GM12875 (cell line): ENCODE data around the gene PPM1K.

Source experiments
- H3K4me3 ChIP-seq: one replicate; pipeline ENCODE4 v1.5.1; 2011; ENCODE audit warnings: low read depth, low read length, control low read depth
- TF ChIP-seq, protein P1 (sequence below): IDR thresholded peaks from 2 replicates; pipeline ENCODE4 v1.5.1; 2011; ENCODE audit warnings: low read depth, mild to moderate bottlenecking, control low read depth, inconsistent platforms, low read length, moderate library complexity, borderline replicate concordance; ENCODE audit not compliant: insufficient read depth

Gene PPM1K

DNA sequence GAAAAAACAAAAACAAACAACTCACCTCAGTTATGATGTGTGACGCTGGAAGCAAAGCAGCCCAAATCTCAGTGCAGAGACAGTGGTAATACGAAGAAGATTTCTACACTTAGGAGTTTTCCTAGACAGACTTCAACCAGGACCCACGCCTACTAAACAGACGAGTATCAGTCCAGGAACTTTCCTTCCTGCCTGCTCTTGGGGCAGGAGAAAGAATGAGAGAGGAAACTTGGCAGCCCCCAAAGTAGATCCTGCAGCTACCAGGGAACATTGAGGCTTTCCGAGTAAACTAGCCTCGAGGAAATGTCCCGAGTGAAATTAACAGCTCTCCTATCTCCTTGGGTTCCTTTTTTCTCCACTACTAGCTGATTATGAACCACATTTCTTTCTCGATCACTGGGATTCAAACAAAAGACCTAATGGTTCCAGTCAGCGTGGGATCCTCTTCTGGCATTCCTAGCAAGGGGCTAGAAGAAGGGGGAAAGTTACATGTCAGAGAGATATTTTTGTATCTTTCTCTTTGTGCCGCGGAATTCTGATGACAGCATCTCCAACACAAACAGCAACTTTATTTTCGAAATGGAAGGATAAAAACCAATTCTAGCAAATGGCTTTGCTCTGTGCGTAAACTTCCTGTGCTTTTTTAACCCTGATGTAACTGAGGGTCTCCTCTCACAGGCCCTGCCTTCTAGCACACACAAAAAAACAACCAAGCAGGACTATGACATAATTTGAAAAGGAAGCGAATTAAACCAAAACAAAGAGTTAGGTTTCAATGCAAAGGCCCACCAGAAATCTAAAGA lies 53.2 kb downstream of the PPM1K start:
- no peak overlapping the region for H3K4me3 ChIP-seq
- TF ChIP-seq, protein P1, sequence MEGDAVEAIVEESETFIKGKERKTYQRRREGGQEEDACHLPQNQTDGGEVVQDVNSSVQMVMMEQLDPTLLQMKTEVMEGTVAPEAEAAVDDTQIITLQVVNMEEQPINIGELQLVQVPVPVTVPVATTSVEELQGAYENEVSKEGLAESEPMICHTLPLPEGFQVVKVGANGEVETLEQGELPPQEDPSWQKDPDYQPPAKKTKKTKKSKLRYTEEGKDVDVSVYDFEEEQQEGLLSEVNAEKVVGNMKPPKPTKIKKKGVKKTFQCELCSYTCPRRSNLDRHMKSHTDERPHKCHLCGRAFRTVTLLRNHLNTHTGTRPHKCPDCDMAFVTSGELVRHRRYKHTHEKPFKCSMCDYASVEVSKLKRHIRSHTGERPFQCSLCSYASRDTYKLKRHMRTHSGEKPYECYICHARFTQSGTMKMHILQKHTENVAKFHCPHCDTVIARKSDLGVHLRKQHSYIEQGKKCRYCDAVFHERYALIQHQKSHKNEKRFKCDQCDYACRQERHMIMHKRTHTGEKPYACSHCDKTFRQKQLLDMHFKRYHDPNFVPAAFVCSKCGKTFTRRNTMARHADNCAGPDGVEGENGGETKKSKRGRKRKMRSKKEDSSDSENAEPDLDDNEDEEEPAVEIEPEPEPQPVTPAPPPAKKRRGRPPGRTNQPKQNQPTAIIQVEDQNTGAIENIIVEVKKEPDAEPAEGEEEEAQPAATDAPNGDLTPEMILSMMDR, result no peak

DNA sequence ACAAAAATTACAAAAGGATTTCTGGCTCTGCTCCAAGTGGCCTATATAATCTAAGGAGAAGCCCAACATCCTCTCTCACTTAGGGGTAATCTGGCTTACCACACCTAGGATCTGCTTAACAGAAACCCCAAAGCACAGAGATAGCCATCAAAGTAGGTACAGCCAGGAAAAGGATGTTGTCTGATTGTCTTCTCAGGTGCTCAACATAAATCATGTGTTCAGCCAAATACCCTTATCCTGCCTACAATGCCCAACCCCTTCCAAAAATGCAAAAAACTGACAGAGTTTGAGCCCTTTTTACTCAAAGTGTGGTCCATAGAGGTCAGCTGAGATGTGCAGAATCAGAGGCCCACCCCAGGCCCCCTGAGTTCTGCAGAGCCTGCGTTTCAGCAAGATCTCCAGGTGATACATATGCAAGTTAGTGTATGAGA lies 53.9 kb downstream of the PPM1K start:
- no peak overlapping the region for H3K4me3 ChIP-seq

DNA sequence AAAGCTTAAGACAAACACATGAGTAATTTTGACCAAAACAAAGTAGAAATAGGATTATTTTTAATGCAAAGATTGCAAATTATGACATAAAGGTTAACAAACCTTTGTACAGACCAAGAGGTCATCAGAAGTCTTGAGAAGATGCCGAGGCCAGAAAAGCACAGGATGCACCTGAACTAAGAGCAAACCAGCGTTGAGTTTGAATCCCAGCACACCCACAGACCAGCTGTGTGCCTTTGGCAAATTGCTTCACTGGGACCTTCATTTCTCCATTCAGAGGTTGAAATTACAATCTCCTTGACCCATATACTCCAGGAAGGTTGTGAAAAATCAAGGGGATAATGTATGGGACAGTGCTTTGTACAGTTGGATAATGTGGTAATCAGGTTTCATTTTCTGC lies 56.6 kb downstream of the PPM1K start:
- TF ChIP-seq, protein P1, result no peak
- no peak overlapping the region for H3K4me3 ChIP-seq

More for the DNA sequence above, 53.9 kb downstream of the PPM1K start:
- TF ChIP-seq, protein P1, result no peak

GRCh38 chr4:88226143-88226542 lies 58.2 kb downstream of the PPM1K start:
- no peak overlapping the region for H3K4me3 ChIP-seq
- TF ChIP-seq, protein P1, result no peak

GRCh38 chr4:88225232-88226105 lies 58.9 kb downstream of the PPM1K start:
- no peak overlapping the region for H3K4me3 ChIP-seq
- TF ChIP-seq, protein P1, result no peak

- TF ChIP-seq, protein P1, result no peak
- H3K4me3 ChIP-seq, result no peak overlapping the region
Observed at GRCh38 chr4:88223516-88223915, 60.8 kb downstream of the PPM1K start.
